ENCODE measurements around the gene PLEKHA8.
A peak's percentile ranks its signal among the peaks of the same experiment; 100 is the strongest.

PLEKHA8 gene, protein sequence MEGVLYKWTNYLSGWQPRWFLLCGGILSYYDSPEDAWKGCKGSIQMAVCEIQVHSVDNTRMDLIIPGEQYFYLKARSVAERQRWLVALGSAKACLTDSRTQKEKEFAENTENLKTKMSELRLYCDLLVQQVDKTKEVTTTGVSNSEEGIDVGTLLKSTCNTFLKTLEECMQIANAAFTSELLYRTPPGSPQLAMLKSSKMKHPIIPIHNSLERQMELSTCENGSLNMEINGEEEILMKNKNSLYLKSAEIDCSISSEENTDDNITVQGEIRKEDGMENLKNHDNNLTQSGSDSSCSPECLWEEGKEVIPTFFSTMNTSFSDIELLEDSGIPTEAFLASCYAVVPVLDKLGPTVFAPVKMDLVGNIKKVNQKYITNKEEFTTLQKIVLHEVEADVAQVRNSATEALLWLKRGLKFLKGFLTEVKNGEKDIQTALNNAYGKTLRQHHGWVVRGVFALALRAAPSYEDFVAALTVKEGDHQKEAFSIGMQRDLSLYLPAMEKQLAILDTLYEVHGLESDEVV

DNA sequence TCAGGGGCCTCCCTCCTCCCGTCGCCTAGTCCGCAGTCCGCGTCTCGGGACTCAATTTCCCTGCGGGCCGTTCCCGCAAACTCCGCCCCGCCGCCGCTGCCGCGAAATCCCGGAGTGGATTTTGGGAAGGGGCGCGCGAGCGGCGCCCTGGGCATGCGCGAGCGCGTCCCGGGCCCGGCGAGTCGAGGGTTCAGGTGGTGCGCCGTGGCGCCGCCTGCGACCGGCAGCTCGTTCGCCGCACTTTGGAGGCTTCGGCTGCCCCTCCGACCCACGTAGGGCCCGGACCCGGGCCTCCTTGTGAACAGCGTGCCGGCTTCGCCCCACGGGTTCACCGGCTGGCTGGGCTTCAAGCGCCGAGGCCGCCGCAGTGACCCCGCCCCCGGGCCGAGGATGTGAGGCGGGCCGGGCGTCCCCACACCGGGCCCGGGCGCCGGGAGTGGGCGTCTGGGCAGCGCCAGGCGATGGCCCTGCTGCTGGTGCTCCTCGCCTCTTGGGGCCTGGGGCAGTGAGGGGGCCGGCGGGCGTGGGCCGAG is at the start of gene PLEKHA8:
TSS of gene PLEKHA8 (plus strand) at position 197 of the 533 bp plus-strand sequence. CDS start 351 bp downstream, outside the sequence.
- peak; percentile 87 for DNase-seq

DNA sequence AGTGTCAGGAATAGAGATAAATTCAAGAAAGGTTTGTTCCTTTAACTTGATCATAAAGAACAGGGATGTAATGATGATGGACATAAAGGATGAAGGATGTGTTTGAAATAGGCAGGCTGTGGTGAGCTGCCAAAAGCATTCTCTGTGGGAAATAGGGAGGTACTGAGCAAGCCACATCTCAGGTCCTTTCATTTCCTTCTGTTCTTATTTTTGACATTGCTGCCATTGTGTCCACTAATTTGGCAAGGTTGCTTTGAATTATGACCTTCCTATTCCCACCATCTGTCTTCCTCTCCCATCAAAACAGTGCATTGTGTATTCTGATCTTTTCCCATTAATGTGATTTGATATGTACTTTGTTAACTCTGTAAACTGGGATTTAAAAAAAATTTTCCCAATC is 48.1 kb upstream of the PLEKHA8 start:
- DNase-seq = no peak

DNA sequence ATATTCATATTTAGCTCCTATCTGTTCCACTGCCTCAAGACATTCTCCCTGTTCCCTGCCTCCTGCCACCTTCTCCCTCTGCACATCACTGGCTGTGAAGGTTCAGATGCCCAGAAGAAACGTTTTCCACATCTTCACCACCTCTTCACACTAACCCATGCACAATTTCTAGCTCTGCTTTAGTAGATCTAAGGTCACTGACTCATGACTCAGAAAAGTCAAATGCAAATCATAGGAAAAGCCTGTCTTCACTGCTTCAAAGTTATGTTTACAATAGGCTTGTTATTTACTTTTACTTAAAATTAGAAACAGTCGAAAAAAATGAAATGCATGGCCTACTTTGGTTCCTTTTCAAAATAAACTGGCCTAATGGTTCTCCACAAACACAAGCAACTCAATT is 41.1 kb upstream of the PLEKHA8 start:
- no peak for DNase-seq

DNA sequence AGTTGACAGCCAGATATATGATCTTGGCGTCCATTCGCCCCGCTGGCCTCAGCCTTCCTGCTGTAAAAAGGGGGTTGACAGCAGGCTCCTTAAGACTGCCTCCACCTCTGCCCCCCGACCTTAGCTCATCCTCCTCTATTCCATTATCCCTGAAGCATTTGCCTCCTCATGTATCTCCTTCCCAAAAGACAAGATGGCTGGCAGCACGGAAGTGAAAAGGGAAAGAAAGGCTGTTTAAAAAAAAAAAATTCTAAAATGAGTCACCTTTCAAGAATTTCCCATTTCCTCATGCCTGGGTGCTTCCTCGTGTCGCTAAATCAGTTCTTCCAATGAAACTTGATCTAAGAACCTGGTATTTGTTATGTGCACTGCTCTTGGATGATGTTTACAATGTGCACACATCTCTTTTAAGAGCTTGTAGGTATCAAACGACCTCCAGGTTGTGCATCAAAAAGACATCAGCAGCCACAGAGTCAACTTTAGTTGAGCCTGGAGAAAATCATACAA is 40.3 kb upstream of the PLEKHA8 start:
- no peak for DNase-seq

DNA sequence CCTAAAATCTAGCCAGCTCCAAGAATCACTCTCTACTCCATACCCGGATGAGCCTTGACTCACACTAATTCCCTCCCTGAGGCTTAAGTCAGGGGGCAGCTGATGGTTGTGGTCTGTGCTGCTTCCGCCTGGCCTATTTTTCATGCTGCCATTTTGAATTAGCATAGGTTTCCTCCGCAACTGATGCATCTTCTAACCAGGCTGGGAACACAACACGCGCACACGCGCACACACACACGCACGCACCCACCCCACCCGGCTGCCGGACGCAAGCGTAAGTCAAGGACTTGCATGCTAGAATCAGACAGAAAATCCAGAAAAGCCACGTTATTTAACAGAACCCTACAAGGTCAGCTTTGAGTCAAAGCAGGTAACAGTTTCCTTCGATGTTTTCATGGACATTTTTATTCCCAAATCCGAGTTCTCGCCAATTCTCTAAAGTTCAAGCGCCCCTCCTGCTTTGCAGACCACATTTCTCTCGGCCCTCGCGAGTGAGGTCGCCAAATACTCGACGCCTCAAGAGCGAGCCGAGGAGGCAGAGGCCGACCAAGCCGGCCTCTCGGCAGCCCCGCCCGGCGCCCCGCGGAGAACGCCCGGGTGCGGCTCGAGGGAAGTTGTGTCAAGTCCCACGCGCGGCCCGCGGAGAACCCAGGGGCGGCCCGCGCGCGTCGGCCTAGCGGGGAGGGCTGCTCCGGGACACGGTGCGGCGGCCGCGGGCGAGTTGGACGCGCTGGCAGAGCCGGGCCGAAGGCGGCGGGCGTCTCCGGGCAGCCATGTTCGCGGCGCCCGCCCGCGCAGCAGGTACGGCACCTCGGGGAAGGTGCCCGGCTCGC is 39.6 kb upstream of the PLEKHA8 start:
- peak; percentile 37 for DNase-seq

DNA sequence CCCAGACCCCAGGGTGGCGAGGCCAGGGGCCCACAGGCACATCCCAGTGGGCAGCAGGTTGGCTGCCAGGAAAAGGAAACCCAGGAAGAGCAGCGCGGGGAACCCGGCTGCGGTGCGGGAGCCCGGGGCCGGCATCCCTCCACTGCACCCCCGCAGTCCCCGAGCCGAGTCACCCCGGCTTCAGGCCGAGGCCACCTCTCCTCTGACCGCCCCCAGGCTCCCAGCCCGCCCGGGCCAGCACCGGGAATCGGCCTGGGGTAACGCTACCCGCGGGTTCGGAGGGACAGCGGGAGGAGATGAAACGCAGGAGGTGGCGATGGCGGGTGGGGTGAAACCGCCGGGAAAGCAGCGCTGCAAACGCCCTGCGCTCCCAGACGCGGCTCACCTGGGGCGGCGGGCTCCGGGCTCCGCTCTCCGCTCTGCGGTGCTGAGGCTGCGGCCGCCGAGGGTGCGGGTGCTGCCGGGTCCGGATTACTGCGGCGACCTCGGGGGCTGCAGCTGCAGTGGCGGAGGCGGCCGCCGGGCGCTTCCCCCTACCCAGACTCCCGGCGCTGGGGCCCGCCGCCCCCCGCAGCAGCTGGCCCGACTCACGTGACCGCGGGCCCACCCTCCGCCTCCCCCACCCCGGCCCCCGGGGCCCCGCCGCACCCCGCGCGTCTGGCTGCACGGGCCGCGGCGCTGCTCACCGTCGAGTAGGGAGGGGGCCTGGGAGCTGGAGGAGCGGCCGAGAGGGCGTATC is 38.8 kb upstream of the PLEKHA8 start, which contains the start of gene SCRN1:
TSS of gene SCRN1 (minus strand) at position 545 of the 739 bp plus-strand sequence. CDS start 20,734 bp downstream, outside the sequence.
- peak; percentile 40 for DNase-seq

DNA sequence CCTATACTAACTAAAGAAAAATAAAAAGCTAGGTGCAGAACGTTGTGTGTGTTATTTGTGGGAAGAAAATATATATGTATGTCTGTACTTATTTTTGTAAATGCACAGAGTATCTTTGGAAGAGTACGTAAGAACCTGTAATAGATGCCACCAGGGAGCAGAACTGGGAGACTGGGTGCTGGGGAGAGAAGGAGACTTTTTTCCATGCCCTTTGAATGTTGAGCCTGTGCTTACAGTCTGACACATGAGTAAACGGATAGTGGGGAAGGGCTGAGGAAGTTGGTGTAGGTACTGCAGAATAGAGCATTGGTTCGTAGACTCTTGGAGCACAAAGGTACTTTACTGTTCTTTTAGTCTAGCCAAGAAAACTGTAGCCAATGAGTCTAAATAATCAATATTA is 37.3 kb upstream of the PLEKHA8 start:
- DNase-seq = no peak

DNA sequence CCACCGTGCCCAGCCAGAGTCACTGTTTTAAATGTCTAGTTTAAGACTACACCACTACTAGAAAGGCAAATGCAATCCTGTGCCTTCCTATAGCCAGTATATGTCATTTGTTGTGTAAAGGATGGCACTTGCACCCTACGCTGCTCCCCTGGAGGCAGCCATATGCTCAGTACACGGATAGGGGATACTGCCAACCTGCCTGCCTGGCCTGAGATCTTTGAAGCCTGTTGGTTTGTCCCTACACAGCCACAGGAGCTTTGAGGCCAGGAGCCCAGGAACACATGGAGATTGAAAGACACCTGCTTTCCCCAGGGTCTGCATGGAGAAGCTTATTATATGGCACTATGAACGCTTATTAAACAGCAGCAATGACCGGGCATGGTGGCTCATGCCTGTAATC is 36.3 kb upstream of the PLEKHA8 start:
- no peak for DNase-seq

DNA sequence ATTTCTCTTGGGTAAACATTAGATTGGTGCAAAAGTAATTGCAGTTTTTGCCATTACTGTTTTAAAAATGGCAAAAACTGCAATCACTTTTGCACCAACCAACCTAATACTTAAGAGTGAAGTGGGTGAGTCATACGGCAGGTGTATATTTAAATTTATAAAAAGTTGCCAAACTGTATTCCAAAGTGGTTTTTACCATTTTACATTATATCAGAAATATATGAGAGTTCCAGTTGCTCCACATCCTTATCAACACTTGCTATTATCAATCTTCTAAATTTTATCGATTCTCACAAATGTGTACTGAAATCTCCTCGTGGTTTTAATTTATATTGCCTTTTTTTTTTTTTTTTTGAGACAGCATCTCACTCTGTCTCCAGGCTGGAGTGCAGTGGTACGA is 35.1 kb upstream of the PLEKHA8 start:
- no peak for DNase-seq

DNA sequence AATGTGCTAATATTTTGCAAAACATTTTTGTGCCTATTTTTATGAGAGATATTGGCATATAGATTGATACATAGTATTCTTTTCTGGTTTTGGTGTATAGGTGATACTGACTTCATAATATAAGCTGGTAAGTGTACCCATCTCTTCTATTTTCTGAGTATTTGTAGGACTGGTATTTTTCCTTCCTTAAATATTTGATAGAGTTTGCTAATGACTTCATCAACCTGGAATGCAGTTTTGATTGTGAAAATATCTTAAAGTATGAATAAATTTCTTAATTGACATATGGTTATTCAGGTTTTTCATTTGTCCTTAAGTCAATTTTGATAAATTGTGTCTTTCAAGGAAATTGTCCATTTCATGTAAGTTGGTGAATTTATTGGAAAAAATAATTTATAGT is 32.6 kb upstream of the PLEKHA8 start:
- no peak for DNase-seq

DNA sequence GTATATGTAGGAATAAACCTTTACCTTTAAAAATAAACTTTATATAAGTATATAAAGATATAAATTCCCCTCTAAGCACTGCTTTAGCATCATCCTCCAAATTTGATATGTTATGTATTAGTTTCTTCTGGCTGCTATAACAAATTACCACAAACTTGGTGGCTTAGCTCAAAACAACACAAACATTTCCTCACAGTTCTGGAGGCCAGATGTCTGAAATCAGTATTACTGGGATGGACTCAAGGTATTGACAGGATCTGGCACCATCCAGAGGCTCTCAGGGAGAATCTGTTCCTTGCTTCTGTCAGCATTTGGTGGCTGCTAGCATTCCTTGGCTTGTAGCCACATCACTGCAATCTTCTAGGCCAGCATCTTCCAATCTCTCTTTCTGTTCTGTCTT is 31.9 kb upstream of the PLEKHA8 start:
- DNase-seq = no peak

DNA sequence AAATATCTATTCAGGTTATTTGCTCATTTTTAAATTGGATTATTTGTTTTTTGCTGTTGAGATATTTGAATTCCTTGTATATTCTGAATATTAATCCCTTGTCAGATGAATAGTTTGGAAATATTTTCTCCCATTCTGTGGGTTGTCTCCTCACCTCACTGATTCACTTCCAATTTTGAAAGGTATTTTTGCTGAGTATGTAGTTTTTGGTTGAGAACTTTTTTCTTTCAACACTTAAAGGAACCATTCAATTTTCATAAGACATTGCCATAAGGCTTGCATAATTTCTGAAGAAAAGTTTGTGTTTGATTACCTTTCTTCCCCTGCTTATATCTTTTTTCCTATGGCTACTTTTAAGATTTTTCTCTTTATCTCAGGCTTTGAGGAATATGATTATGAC is 29.7 kb upstream of the PLEKHA8 start:
- DNase-seq = no peak

DNA sequence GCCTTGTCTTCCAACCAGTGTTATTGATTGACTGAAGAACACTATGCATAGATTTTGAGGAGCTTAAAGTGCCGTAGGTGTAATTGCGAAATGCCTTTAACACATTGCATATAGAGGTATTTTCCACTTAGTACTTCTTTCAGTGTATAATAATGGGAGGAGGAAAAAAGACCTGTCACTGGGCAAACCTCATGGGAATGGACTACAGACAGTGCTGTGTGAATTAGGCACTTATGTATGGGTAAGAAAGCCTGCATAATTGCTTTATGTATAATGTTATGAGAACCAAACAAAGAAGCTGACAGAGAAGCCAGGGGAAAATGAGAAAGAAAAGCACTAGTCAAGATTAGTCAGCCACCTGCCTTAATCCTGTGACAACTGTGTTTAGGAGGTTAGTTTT is 26.2 kb upstream of the PLEKHA8 start:
- no peak for DNase-seq

DNA sequence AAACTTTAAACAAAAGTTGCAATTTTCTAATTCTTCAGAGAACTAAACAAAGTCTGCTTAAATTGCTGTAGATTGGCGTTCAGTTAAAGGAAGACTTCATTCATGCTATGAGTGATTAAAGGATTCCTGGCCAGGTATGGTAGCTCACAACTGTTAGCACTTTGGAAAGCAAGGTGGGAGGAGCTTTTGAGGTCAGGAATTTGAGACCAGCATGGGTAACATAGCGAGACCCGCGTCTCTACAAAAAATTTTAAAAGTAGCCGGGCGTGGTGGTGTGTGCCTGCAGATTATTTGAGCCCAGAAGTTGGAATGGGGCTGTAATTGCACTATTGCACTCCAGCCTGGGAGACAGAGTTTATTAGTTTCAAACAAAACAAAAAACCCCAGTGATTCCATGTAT is 25.1 kb upstream of the PLEKHA8 start:
- DNase-seq = no peak

DNA sequence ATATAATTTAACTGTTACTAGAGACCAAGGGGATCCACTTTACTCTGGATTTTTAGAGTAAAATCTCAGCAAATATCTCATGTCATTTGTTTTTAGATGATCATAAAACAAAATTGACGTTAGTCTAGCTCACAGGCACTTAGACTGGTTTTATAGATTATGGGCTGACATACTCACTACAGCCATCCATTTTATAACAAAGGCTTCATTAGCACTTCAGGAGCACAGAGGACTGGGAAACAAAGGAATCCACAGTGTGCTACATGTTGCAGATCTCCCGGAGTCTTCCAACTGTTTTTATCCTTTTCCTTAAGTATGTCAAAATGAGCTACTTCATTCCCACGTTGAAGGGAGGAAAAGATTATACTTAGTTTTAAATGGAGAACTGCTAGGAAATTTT is 22.7 kb upstream of the PLEKHA8 start:
- DNase-seq = no peak

DNA sequence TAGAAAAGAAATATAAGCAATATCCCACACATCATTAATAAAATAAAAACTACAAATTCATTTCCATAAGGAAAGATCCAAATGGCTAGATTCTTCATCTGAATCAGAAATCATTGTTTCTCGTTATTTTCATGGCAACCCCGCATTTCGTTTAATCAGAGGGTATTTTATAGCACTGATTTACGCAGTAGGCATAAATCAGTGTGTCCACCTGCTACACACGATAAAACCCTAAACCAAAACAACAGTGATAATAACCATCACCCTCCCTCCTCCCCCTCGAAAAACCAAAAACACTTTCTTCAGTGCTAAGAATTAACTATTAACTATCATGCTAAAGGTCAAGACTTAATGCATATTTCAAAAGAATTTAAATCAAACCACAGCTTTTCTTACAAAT is 18.2 kb upstream of the PLEKHA8 start:
- no peak for DNase-seq

DNA sequence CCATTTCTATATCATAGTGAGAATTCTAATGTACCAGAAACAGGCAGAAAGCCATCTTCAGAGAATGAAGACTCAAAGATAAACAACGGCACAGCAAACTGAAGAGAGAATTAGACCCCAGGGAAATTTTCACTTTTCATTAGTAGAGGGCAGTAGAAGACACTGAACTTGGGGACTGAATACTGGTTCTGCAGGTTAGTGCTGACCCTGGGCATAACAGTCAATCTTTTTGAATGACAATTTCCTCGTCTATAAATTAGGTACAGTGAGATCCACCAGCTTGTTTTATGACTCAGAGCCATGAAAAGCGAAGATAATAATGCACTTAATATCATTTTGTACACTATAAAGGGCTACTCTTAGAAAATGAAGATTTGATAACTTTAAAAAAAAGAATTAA is 15.5 kb upstream of the PLEKHA8 start:
- no peak for DNase-seq

DNA sequence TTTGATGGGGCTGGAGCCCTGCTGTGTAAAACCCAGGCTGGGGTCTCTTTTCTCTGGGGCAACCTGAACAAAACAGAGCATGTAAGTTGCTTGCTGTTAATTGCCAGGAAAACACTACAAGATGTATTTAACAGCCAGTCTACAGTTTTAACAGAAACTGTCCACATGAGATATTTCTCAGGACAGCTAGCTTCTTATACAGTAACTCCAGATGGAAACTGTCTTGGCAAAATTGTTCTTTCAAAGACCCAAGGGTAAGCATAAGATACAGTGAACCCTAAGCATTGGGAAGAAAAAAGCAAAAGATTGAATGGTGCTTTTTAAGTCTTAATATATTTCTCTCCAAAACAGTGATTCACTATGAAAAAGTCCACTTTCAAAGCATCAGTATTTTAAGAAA is 9.8 kb upstream of the PLEKHA8 start:
- DNase-seq = no peak

DNA sequence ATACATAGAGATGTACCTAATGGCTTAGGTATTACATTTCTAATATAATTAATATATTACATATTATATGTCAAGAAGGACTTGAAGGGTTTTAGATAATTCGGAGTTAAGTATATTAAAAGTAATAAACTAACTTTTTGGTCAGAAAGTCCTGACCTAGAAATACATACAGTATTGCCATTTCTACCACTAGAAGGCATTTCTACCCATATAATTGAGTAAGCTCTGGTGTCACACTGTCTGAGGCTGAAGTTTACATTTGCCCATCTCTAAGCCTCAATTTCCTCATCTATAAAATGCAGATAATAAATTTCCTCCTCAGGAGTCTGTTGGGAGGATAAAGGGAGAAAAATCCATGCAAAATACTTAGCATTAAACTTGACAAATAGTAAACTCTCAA is 8.8 kb upstream of the PLEKHA8 start:
- DNase-seq = no peak

DNA sequence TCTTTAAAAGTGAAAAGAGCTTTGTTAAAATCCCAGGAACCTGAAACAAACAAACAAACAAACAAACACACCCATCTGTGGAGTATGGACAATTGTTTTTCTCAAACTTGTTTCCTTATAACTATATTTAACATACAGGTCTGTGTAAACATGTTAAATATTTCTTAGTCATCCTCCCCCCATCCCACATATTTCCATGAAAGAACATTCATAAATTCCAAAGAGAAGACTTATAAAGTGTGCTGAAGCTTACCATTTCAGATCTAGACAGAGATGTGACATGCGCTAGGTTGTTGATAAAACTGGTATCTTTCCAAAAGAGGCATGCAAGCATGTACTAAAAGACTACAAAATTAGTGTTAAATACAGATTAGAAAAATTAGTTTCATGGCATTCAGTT is 8.3 kb upstream of the PLEKHA8 start:
- no peak for DNase-seq

DNA sequence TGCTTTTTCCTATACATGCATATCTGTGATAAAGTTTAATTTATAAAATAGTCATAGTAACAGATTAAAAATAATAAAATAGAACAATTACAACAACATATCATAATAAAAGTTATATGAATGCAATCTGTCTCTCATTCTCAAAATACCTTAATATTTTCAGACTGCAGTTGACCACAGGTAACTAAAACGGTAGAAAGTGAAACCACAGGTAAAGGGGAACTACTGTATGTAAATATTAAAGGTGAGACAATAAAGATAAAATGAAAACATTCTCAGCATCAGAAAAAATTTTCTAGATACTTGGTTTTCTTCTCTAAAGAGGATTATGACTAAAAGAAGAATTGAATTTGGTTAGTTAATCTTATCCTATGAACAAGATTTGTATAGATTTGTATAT is 7.7 kb upstream of the PLEKHA8 start:
- DNase-seq = no peak

DNA sequence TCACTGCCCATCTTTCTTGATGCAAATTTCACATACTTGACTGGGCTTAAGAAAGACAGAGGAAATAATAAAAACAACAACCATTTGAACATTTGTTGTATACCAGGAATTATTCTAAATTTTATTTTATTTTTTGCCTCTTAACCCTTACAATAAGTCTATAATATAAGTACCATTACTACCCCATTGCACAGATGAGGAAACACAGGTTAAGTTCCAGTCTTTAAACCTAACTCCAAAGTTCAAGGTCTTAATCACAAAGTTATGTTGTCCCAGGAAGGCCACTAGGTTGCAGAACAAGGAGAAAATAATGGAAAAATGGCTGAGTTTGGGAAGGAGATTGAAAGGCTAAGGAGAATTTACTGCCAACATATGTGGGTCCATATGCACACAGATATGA is 5.2 kb upstream of the PLEKHA8 start:
- DNase-seq = no peak

DNA sequence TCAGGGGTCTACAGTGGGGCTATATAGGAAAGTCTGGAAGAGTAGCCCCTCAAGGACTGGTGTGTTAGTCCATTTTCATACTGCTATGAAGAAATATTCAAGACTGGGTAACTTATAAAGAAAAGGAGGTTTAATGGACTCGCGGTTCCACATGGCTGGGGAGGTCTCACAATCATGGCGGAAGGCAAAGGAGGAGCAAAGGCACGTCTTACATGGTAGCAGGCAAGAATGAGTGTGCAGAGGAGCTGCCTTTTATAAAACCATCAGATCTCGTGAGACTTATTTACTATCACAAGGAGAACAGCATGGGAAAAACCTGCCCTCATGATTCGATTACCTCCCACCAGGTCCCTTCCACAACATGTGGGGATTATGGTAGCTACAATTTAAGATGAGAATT is 4.7 kb upstream of the PLEKHA8 start:
- DNase-seq = no peak

All from activated CD8-positive, alpha-beta memory T cell treated with anti-CD3 and anti-CD28 coated beads, Interleukin-2, amount 50 U/mL, for 4 hours (primary cell).